ENCODE measurements around the gene PDE4D.

PDE4D gene

DNA sequence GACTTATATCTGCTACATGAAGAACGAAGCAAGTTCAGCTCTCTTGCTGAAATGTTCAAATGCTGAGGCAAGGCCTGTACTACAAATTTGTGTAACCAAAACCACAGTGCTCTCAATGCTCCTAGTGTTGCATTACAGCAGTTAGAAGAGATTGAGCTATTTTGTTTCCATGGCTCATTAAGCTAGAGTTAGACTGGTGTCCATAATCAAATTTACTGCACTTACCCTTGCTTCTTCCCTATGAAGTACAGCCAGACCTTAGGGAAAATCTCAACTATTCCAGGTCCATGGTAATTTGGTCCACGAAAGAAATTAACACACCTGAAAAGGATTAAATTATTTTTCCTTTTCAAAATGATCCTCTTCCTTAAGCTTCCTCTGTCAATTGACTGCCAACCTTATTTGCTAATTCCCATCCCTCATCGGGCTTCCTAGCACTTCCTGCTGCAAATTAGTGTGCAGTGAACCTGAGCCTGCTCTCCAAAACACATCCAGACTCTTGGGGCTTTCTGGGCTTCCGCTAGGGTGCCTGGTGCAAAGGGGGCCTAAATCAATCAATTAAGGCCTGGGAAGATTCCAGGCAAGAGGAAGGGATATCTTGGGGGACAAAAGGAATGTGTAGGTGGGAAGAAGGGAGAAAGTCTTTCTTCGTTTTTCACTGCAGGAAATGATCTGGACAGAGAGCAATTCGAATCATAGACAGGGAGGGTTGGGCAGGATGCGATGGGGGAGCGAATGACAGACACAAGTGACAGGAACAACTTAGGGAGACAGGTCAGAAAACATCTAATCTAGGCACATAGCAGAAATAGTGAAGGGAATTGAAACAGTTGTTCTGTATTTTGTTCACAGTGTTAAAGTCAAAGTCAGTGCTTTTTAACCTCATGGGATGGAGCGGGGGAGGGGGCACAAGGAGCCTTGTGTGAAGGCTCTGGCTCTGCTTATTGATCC is 768.2 kb downstream of the PDE4D start:
- DNase-seq: no peak

GRCh38 chr5:59123595-59124561 is 769.6 kb downstream of the PDE4D start:
- DNase-seq: no peak

- no peak for DNase-seq
These were observed 774.0 kb downstream of the PDE4D start for GRCh38 chr5:59119480-59119879.

DNA sequence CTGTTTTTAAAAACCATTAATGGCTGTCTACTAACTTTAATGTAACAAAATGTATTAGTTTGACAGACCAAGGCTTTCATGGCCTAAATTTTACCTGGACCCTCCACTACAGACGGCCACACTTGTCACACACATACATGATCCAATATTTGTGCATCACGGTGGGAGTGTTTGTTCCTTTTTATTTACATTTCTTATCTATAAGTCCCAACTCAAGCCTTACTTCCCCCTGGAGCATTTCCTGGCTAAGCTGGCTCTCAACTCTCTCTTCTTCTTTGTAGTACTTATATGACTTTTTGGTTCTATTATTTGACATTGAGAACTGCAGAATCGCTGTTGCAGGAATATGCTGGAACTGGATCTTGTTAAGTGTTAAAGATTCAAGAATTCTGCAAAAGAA is 776.2 kb downstream of the PDE4D start:
- DNase-seq: no peak

DNA sequence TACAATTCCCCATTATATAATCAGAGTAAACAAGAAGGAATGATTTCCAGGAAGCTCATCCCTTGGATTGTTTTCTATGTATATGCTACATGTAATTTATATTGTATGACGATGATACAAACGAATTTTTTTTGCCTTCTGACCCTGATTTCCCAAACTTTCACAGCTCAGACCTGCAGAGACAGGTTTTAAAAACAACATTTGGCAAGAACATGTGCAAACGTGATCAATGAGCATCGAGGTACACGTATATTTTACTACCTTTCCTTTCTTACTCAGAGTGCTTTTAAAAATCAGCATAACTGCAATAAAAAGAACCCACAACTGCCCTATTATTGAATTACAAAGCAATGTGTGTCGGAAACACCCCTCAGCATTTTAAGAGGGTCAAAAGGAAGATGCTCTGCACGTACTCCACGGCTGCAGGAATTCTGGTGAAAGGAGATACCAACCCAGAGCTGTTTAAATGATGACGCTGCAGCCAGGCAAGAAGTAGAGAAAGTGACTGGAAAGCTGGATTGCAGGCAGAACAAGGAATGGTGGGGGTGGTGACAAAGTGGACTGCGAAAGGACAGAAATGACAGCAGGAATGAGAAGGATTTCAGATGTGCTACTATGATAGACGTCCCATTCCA is 777.2 kb downstream of the PDE4D start:
- DNase-seq: no peak

DNA sequence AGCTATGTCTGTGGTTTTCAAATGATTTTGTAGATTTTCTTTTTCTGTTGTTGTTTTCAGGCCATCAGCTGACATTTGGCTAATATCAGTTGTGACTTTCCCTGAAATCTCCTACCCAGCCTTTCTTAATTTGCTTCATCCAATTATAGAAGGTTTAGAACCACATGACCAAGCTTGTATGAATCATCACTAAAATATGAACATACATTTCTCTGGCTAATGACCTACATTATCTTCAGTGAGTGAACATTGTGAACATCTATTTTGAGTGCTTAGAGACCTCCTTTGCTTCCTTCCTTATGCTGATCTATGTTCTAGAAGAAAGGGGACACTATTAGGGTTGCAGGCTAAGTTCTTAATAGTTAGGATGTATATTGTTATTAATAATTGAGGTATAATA is 778.2 kb downstream of the PDE4D start:
- no peak for DNase-seq

DNA sequence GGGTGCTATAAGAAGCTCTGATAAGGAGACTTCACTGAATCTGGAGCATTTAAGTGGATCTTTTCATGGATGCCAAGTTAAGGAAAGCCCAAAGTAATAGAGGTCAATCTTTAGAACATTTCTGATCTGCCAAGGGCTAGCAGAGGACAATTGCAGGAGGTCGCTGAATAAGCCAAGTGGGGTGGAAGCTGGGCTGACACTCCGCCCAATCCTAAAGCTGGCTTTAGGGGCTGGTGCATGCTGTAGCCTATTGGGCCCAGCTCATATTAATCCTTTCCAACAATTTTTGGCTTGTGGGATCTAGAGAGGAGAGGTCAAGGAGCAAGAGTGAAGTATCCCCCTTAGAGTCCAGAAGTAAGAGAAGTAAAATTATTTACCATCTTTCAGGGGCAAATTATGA is 784.1 kb downstream of the PDE4D start:
- no peak for DNase-seq

DNA sequence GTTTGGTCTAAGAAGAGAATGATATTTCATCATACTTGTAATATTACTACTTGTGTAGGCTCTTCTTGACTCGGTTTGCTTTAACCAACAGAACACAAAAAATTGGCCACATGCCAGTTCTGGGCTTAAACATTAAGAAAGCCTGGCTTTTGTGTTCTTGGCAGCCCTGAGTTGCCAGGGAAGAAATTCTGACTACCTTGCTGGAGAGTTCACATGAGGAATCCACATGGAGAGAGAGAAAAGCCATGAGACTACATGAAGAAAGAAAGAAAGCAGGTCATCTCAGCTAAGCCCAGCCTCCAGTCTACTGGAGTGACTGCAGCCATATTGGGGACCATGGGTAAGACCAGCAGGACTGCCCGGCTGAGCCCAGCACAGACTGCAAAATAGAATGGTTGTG is 785.8 kb downstream of the PDE4D start:
- no peak for DNase-seq

DNA sequence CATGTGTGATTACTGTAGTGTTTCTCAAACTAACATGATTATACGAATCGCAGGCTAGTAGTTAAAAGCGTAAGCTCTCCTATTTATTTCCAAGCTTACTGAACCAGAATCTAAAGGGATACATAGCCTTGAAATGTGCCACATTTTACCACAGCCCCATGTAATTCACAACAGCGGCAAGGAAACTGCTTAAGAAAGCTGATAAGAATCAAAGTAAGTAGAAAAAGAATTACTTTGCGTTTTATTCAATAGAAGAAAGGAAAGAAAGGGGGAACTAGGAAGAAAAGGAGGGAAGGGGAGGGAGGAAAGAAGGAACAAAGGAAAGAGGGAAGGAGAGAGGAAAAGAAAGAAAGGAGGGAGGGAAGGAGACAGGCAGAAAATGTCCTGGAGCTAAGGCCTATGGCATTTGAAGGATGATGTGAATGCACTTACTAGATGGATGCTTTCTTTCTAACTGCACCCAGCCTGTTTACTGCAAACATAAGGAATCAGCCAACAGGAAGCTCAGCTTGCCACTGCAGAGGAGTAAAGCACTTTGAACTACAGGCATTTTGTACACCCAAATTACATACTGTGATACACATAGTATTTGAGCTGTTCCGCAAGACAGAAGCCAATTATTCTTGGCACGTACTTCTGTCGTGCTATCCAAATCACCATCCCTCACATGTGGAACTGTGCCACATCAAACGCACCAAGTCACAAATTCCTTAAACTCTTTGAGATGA is 789.0 kb downstream of the PDE4D start:
- no peak for DNase-seq

DNA sequence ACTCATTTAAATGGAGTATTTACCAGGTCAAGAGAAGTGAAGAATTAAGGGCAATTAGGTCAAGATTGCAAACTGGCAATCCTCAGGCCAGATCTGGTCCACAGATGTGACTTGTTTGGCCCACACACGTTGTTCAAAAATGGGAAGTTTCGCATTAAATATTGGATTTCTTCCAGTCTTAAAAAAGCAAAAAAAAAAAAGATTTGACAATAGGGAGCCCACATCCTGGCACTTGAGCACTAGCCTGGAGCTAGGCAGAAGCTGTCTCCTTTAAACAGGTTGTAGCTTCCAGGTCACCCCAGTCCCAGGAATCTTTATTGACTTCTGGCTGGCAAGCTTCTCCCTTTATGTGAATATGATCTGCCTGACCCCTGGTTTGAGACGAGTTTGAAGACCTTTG is 790.2 kb downstream of the PDE4D start:
- DNase-seq: no peak

DNA sequence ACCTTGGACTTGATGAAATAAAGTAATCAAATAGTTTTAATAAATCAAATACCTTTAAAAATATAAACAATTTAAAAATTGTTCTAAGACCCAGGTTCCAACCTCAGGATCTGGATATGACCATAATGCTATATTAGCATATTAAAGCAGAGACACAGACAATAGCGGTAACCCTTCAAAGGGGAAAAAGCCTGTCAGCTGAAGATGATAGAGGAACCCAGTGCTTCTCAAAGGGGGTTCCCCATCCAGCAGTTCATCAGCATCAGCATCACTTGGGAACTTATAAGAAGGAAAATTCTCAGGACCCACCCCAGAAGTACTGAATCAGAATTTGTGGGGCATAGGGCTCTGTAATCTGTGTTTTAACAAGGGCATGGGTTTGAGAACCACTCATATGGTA is 791.1 kb downstream of the PDE4D start:
- no peak for DNase-seq

GRCh38 chr5:59100875-59101274 is 792.7 kb downstream of the PDE4D start:
- DNase-seq: no peak

- DNase-seq: no peak
These were observed 793.6 kb downstream of the PDE4D start for GRCh38 chr5:59099995-59100345.

DNA sequence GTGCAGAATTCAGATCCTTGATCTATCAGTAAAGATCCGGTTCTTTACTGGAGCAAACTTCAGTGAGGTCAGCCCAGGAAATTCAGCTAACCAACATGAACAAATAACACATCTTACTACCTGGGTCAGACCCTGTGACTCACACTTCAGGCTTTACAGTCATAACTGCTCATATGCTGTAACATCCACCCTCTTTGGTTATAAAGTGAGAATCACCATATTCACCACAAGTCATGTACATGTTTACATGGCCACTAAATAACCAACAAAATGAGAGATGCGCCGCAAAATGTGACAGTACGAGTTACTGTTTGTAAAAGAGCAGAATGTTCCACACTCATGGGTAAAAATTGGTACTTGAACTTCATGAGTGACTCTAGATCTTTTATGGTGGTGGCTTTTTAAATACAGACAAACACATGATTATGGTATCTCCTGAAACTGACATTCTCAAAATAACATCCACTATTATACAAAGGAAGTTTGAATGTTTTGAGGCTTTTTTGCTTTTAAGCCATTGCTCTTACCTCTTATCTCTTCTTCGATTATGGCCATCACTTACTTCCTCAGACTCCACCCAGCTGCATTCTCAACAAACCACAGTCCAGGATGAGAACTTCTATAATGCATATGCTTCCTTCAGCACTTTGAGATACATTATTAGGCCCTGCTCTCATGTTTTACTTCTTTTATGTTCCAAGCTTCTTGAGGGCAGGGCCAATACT is 794.1 kb downstream of the PDE4D start:
- DNase-seq: no peak

DNA sequence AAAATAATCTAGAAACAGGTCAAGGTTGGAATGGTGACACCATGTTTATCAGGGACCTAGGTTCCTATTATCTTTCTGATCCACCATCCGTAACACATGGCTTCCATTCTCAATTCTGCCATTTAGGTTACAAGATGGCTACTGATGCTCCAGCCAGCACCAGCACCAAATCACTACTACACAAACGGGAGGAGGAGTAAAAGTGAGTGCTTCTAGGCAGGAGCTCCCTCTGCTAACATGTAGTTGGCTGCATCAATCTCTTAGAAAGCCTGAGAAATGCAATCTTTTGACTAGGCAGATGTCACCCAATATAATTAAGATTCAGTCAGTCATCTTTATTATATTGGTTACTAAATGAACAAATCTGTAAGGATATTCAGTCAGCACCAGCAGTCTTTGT is 794.8 kb downstream of the PDE4D start:
- no peak for DNase-seq

DNA sequence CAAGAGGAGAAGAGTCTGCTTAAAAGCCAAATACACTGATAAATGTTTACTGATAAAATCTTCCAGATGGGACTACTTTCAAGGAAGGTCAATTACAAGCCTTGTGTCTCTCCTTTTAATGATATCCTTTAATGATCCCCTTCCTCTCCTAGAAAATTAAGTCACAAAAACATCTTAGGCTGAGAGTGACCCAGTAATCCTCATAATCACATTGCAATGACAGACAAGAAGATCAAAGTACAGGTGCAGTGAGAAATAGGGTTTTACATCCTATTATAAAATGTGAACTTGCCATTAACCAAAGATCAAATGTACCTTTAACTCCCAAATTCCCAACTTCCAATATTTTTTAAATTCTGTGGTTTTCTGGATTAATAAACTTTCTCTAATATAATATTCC is 795.8 kb downstream of the PDE4D start:
- DNase-seq: no peak

GRCh38 chr5:59097116-59097515 is 796.4 kb downstream of the PDE4D start:
- DNase-seq: no peak

DNA sequence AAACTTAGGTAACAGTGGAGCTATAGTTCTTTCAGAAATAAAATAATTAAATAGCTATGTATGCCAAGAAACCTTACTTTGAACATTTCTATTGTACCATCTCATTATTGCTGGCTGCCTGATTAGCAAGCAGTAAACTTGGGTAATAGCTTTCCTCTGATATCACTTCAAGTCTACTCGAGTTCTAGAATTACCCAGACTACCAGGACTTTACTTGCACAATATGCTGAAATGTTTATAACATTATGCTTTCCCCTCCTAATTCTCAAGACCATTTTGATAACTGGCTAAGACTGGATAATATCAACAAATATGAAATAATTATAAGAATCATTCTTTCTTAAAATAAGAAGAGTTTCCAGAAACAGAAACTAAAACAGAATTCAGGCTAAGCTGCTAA is 798.0 kb downstream of the PDE4D start:
- DNase-seq: no peak

- no peak for DNase-seq
These were observed 798.7 kb downstream of the PDE4D start for GRCh38 chr5:59094864-59095263.

GRCh38 chr5:59093329-59093728 is 800.2 kb downstream of the PDE4D start:
- no peak for DNase-seq

GRCh38 chr5:59092758-59093157 is 800.8 kb downstream of the PDE4D start:
- DNase-seq: no peak

- DNase-seq: no peak
These were observed 801.6 kb downstream of the PDE4D start for GRCh38 chr5:59091965-59092364.
